GM18909 (cell line): ENCODE results near the gene PPP1CA.

ENCODE experiments used
- ATAC-seq: cut with Tn5 transposase; IDR thresholded peaks from one replicate; pipeline ENCODE4 v1.9.1; 2021; ENCODE audit warnings: mild to moderate bottlenecking; ENCODE audit not compliant: unreplicated experiment, poor library complexity

Gene PPP1CA

GRCh38 chr11:67401495-67402191 is at the start of gene PPP1CA:
PPP1CA (minus strand) TSS chr11:67401858; CDS start chr11:67401782, 76 bp downstream.
- ATAC-seq = peak; percentile 63

- no peak for ATAC-seq
Measured at GRCh38 chr11:67450796-67451657, 49.4 kb upstream of the PPP1CA start.

- ATAC-seq = no peak
Measured at GRCh38 chr11:67449116-67449844, 47.6 kb upstream of the PPP1CA start.

- no peak for ATAC-seq
Measured at GRCh38 chr11:67448220-67448609, 46.6 kb upstream of the PPP1CA start.

- ATAC-seq = no peak
Measured at GRCh38 chr11:67445515-67445914, 43.9 kb upstream of the PPP1CA start.

- ATAC-seq = no peak
Measured at GRCh38 chr11:67442504-67443404, 41.1 kb upstream of the PPP1CA start.

- no peak for ATAC-seq
Measured at GRCh38 chr11:67441731-67442351, 40.2 kb upstream of the PPP1CA start.

GRCh38 chr11:67441098-67441563 is 39.5 kb upstream of the PPP1CA start:
- no peak for ATAC-seq

- no peak for ATAC-seq
Measured at GRCh38 chr11:67440229-67441097, 38.8 kb upstream of the PPP1CA start.

- no peak for ATAC-seq
Measured at GRCh38 chr11:67439321-67440228, 37.9 kb upstream of the PPP1CA start.

GRCh38 chr11:67438158-67438902 is 36.7 kb upstream of the PPP1CA start:
- ATAC-seq = no peak

GRCh38 chr11:67437809-67438157 is 36.1 kb upstream of the PPP1CA start:
- ATAC-seq = no peak

- ATAC-seq = peak; percentile 31
Measured at GRCh38 chr11:67437082-67437808, 35.6 kb upstream of the PPP1CA start, which contains the start of gene PTPRCAP. PTPRCAP (minus strand) TSS chr11:67437682; CDS start chr11:67437619, 63 bp downstream.

- no peak for ATAC-seq
Measured at GRCh38 chr11:67436459-67437081, 34.9 kb upstream of the PPP1CA start.

- ATAC-seq = no peak
Measured at GRCh38 chr11:67435727-67436458, 34.2 kb upstream of the PPP1CA start.
